ENCODE data around the gene ATP6V1B1.

GRCh38 chr2:70896765-70897202 lies 38.9 kb upstream of the ATP6V1B1 start:
- TF ChIP-seq CTCF (IDR thresholded peaks at IDR 0.05) (no peak), POLR2A (IDR thresholded peaks at IDR 0.05) (no peak)
